Measurements from ENCODE around the gene ATP6V1A. TPM values are rescaled to one million over a fixed set of nuclear protein-coding genes. Genes with fewer than 3 reads are reported as not detected.
A peak's percentile ranks its signal among the peaks of the same experiment; 100 is the strongest.

Gene ATP6V1A
- total RNA-seq, 1 experiment from 2014 or later, result 89.6 TPM

DNA sequence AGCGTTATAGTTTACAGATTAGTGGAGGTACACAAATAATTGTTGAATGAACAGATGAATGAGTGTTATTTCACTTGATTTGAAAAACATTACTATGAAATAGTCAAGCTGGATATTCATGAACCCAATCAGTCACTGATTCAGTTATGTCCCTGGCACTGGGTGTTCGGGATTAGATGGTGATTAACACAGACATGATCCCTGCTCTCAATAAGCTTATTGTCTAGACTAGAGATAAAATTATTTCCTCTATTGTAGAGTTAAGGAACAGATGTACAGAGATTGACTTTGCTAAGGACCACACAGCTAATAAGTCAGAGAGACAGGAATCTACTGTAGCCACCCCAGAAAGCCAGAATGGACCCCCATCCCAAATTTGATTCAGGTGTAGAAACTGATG, 92.7 kb downstream of the ATP6V1A start:
- Histone ChIP-seq H3K27me3 (ENCODE audit: control insufficient read depth, insufficient read depth, low read length) (no peaks in the 10 kb centered on the region), H3K36me3 (ENCODE audit: control insufficient read depth, insufficient read depth, low read length) (no peaks in the 10 kb centered on the region), H3K9me3 (ENCODE audit: control insufficient read depth, insufficient read depth, low read depth, low read length) (no peaks in the 10 kb centered on the region), H3K4me1 (ENCODE audit: control insufficient read depth, insufficient read depth, low read length) (no peaks in the 10 kb centered on the region), H3K27ac (ENCODE audit: low read length) (peak overlapping the region; percentile 84), H3K4me3 (ENCODE audit: low read depth in 2 of 2, low read length in 2 of 2) (peak overlapping the region; percentile 65 to 93)
- ChIA-PET CTCF (no interaction called here), POLR2A (no interaction called here)
- TF ChIP-seq POLR2AphosphoS5 (IDR thresholded peaks at IDR 0.05; ENCODE audit: low read depth, low read length) (no peak), SIN3A (IDR thresholded peaks at IDR 0.05; ENCODE audit: borderline replicate concordance, insufficient read depth, low read depth, low read length) (no peak), REST (IDR thresholded peaks at IDR 0.05; ENCODE audit: insufficient read depth in 1 of 2, low read depth in 2 of 2, low read length in 1 of 2) (no peak), TCF7L2 (IDR thresholded peaks at IDR 0.05; ENCODE audit: low read depth, low read length) (no peak), CTCF (IDR thresholded peaks at IDR 0.05) (no peak)
- in situ Hi-C loops (cut with HindIII; ENCODE audit: low pct_unique_long_range_greater_than_20kb, low sequenced_read_pairs), result no loop called here
- intact Hi-C loops (cut with micrococcal nuclease; ENCODE audit: unreplicated experiment), result loop anchor here (2.0 kb wide), 2 partner anchors 73 to 103 kb away; no protein-coding TSS in a partner anchor
- DNase-seq (ENCODE audit: low read depth, low spot score) (no peak), ATAC-seq (no peak)
- no TSS peak for BruUV-seq (replicated peaks)

DNA sequence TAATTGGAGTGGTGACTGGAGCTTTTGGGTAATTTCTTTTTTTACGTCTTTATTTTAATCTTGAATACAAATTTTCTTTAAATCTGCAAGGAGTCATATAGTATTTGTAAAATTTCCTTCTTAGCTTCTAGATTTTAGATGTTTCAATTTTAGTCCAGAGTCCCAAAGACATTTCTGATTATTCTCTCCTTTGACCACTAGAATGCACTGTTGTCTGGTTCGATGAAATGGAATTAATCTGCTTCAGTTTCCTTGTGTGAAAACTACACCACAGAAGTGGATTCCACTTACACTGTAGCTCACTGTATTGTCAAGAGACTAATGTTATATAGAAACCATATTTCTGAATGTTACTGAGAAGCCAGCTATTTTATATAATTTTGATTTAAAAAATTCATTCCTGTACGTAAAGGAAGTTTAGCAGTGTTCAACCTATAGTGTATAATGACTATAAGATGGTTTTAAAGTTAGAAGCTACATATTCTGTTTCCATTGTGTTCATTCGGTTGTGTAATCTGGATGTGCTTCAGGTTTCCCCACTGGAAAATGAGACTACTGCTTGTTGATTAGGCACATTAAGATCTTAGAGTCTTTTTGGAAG, 97.9 kb downstream of the ATP6V1A start:
- no peaks in the 10 kb centered on the region for H3K27me3 ChIP-seq (ENCODE audit: control insufficient read depth, insufficient read depth, low read length)
- H3K4me3 ChIP-seq (ENCODE audit: low read depth in 2 of 2, low read length in 2 of 2), result no peak overlapping the region
- no peaks in the 10 kb centered on the region for H3K4me1 ChIP-seq (ENCODE audit: control insufficient read depth, insufficient read depth, low read length)
- ChIA-PET CTCF (interaction anchor here (0.6 to 2.6 kb wide), 8 partner anchors 9 to 108 kb away, joined by 3 to 8 read pairs (median 3); no protein-coding TSS in a partner anchor), POLR2A (interaction anchor here (0.7 kb wide), 1 partner anchor 59 kb away, joined by 4 read pairs; no protein-coding TSS in a partner anchor)
- no peaks in the 10 kb centered on the region for H3K9me3 ChIP-seq (ENCODE audit: control insufficient read depth, insufficient read depth, low read depth, low read length)
- in situ Hi-C loops (cut with HindIII; ENCODE audit: low pct_unique_long_range_greater_than_20kb, low sequenced_read_pairs) (no loop called here), intact Hi-C loops (cut with micrococcal nuclease; ENCODE audit: unreplicated experiment) (loop anchor here (1.0 to 10.0 kb wide), 2 partner anchors 69 to 210 kb away; partner anchors contain the start of genes CCDC191 and QTRT2)
- no TSS peak for BruUV-seq (replicated peaks)
- no peak overlapping the region for H3K27ac ChIP-seq (ENCODE audit: low read length)
- ATAC-seq (peak; percentile 68; the same call in 1 of the 2 replicates), DNase-seq (ENCODE audit: low read depth, low spot score) (no peak)
- peak; percentile 78; the same call in 1 of the 2 replicates for TF ChIP-seq CTCF (IDR thresholded peaks at IDR 0.05)
- TF ChIP-seq REST (IDR thresholded peaks at IDR 0.05; ENCODE audit: insufficient read depth in 1 of 2, low read depth in 2 of 2, low read length in 1 of 2), result no peak
- H3K36me3 ChIP-seq (ENCODE audit: control insufficient read depth, insufficient read depth, low read length), result no peaks in the 10 kb centered on the region
